ENCODE measurements around the gene MYH9.

- TF ChIP-seq CTCF (IDR thresholded peaks at IDR 0.05) (no peak), POLR2A (IDR thresholded peaks at IDR 0.05) (no peak)
These were observed 93.5 kb downstream of the MYH9 start for GRCh38 chr22:36294293-36294620.

All from esophagus squamous epithelium (tissue), 4 donors.